ENCODE results near the gene MARCHF6.
"Not testable (repeated sequence)": the region's sequence is repeated elsewhere in the genome, so short reads cannot be mapped to it uniquely, and the experiment has no call there.

The MARCHF6 gene

GRCh38 chr5:10344461-10345106 lies 8.9 kb upstream of the MARCHF6 start:
- not testable (repeated sequence) for H3K27me3 ChIP-seq (ENCODE audit: control insufficient read depth, insufficient read depth, low read length); H3K4me1 ChIP-seq (ENCODE audit: control insufficient read depth, insufficient read depth, low read length); H3K36me3 ChIP-seq (ENCODE audit: control insufficient read depth, insufficient read depth, low read length); H3K4me3 ChIP-seq (ENCODE audit: low read length); H3K9ac ChIP-seq (ENCODE audit: low read length); H3K27ac ChIP-seq (ENCODE audit: low read depth, low read length)

GRCh38 chr5:10348258-10348657 lies 5.2 kb upstream of the MARCHF6 start:
- Histone ChIP-seq H3K4me1 (ENCODE audit: control insufficient read depth, insufficient read depth, low read length) (no peaks in the 10 kb centered on the region), H3K4me3 (ENCODE audit: low read length) (no peak overlapping the region), H3K27ac (ENCODE audit: low read depth, low read length) (no peak overlapping the region), H3K27me3 (ENCODE audit: control insufficient read depth, insufficient read depth, low read length) (no peaks in the 10 kb centered on the region), H3K9ac (ENCODE audit: low read length) (no peak overlapping the region), H3K36me3 (ENCODE audit: control insufficient read depth, insufficient read depth, low read length) (no peaks in the 10 kb centered on the region)

GRCh38 chr5:10351199-10351905 lies 2.1 kb upstream of the MARCHF6 start:
- no peak overlapping the region for H3K27ac ChIP-seq (ENCODE audit: low read depth, low read length)
- no peaks in the 10 kb centered on the region for H3K27me3 ChIP-seq (ENCODE audit: control insufficient read depth, insufficient read depth, low read length)
- H3K36me3 ChIP-seq (ENCODE audit: control insufficient read depth, insufficient read depth, low read length): no peaks in the 10 kb centered on the region
- H3K4me3 ChIP-seq (ENCODE audit: low read length): no peak overlapping the region
- H3K4me1 ChIP-seq (ENCODE audit: control insufficient read depth, insufficient read depth, low read length): no peaks in the 10 kb centered on the region
- H3K9ac ChIP-seq (ENCODE audit: low read length): no peak overlapping the region

- Histone ChIP-seq H3K4me1 (ENCODE audit: control insufficient read depth, insufficient read depth, low read length) (peaks cover 3% of the 10 kb centered on the region), H3K27ac (ENCODE audit: low read depth, low read length) (peak overlapping the region; percentile 95), H3K36me3 (ENCODE audit: control insufficient read depth, insufficient read depth, low read length) (no peaks in the 10 kb centered on the region), H3K4me3 (ENCODE audit: low read length) (no peak overlapping the region), H3K27me3 (ENCODE audit: control insufficient read depth, insufficient read depth, low read length) (no peaks in the 10 kb centered on the region), H3K9ac (ENCODE audit: low read length) (no peak overlapping the region)
These were observed 1.6 kb upstream of the MARCHF6 start for GRCh38 chr5:10351919-10352318.

GRCh38 chr5:10352430-10353240 lies 860 bp upstream of the MARCHF6 start:
- Histone ChIP-seq H3K9ac (ENCODE audit: low read length) (peak overlapping the region; percentile 90), H3K4me3 (ENCODE audit: low read length) (peak overlapping the region; percentile 73), H3K4me1 (ENCODE audit: control insufficient read depth, insufficient read depth, low read length) (peaks cover 6% of the 10 kb centered on the region), H3K36me3 (ENCODE audit: control insufficient read depth, insufficient read depth, low read length) (no peaks in the 10 kb centered on the region), H3K27ac (ENCODE audit: low read depth, low read length) (peak overlapping the region; percentile 95), H3K27me3 (ENCODE audit: control insufficient read depth, insufficient read depth, low read length) (no peaks in the 10 kb centered on the region)

- H3K36me3 ChIP-seq (ENCODE audit: control insufficient read depth, insufficient read depth, low read length): no peaks in the 10 kb centered on the region
- H3K9ac ChIP-seq (ENCODE audit: low read length): peak overlapping the region; percentile 86
- peaks cover 9% of the 10 kb centered on the region for H3K4me1 ChIP-seq (ENCODE audit: control insufficient read depth, insufficient read depth, low read length)
- H3K27me3 ChIP-seq (ENCODE audit: control insufficient read depth, insufficient read depth, low read length): no peaks in the 10 kb centered on the region
- peak overlapping the region; percentile 95 for H3K27ac ChIP-seq (ENCODE audit: low read depth, low read length)
- peak overlapping the region; percentile 88 for H3K4me3 ChIP-seq (ENCODE audit: low read length)
These were observed 765 bp downstream of the MARCHF6 start for GRCh38 chr5:10354048-10354872.

- no peak overlapping the region for H3K27ac ChIP-seq (ENCODE audit: low read depth, low read length)
- no peaks in the 10 kb centered on the region for H3K27me3 ChIP-seq (ENCODE audit: control insufficient read depth, insufficient read depth, low read length)
- H3K9ac ChIP-seq (ENCODE audit: low read length): no peak overlapping the region
- peak overlapping the region; percentile 88 for H3K4me3 ChIP-seq (ENCODE audit: low read length)
- no peaks in the 10 kb centered on the region for H3K36me3 ChIP-seq (ENCODE audit: control insufficient read depth, insufficient read depth, low read length)
- H3K4me1 ChIP-seq (ENCODE audit: control insufficient read depth, insufficient read depth, low read length): peaks cover 9% of the 10 kb centered on the region
These were observed 1.8 kb downstream of the MARCHF6 start for GRCh38 chr5:10355071-10355889.

GRCh38 chr5:10358999-10359398 lies 5.5 kb downstream of the MARCHF6 start:
- H3K36me3 ChIP-seq (ENCODE audit: control insufficient read depth, insufficient read depth, low read length): no peaks in the 10 kb centered on the region
- peaks cover 9% of the 10 kb centered on the region for H3K4me1 ChIP-seq (ENCODE audit: control insufficient read depth, insufficient read depth, low read length)
- H3K9ac ChIP-seq (ENCODE audit: low read length): no peak overlapping the region
- H3K4me3 ChIP-seq (ENCODE audit: low read length): no peak overlapping the region
- H3K27ac ChIP-seq (ENCODE audit: low read depth, low read length): no peak overlapping the region
- no peaks in the 10 kb centered on the region for H3K27me3 ChIP-seq (ENCODE audit: control insufficient read depth, insufficient read depth, low read length)

GRCh38 chr5:10360686-10361085 lies 7.2 kb downstream of the MARCHF6 start:
- H3K9ac ChIP-seq (ENCODE audit: low read length): no peak overlapping the region

GRCh38 chr5:10363519-10364185 lies 10.2 kb downstream of the MARCHF6 start:
- Histone ChIP-seq H3K27ac (ENCODE audit: low read depth, low read length) (no peak overlapping the region), H3K4me1 (ENCODE audit: control insufficient read depth, insufficient read depth, low read length) (peaks cover 4% of the 10 kb centered on the region), H3K27me3 (ENCODE audit: control insufficient read depth, insufficient read depth, low read length) (no peaks in the 10 kb centered on the region), H3K4me3 (ENCODE audit: low read length) (no peak overlapping the region), H3K9ac (ENCODE audit: low read length) (no peak overlapping the region), H3K36me3 (ENCODE audit: control insufficient read depth, insufficient read depth, low read length) (no peaks in the 10 kb centered on the region)

More at GRCh38 chr5:10360686-10361085, 7.2 kb downstream of the MARCHF6 start:
- Histone ChIP-seq H3K4me1 (ENCODE audit: control insufficient read depth, insufficient read depth, low read length) (peaks cover 9% of the 10 kb centered on the region), H3K27ac (ENCODE audit: low read depth, low read length) (no peak overlapping the region), H3K27me3 (ENCODE audit: control insufficient read depth, insufficient read depth, low read length) (no peaks in the 10 kb centered on the region), H3K4me3 (ENCODE audit: low read length) (no peak overlapping the region), H3K36me3 (ENCODE audit: control insufficient read depth, insufficient read depth, low read length) (no peaks in the 10 kb centered on the region)

GRCh38 chr5:10364186-10364689 lies 10.7 kb downstream of the MARCHF6 start:
- Histone ChIP-seq H3K27ac (ENCODE audit: low read depth, low read length) (no peak overlapping the region), H3K36me3 (ENCODE audit: control insufficient read depth, insufficient read depth, low read length) (no peaks in the 10 kb centered on the region), H3K4me1 (ENCODE audit: control insufficient read depth, insufficient read depth, low read length) (peaks cover 4% of the 10 kb centered on the region), H3K27me3 (ENCODE audit: control insufficient read depth, insufficient read depth, low read length) (no peaks in the 10 kb centered on the region), H3K9ac (ENCODE audit: low read length) (no peak overlapping the region), H3K4me3 (ENCODE audit: low read length) (no peak overlapping the region)

All from rectal smooth muscle tissue (tissue), 1 donor.